B cell (primary cell): ENCODE data around the gene PFKP. TPM values are rescaled to one million over a fixed set of nuclear protein-coding genes. Genes with fewer than 3 reads are reported as not detected.

ENCODE experiments used
- ATAC-seq: fragments of 200-7000 bp; cut with Tn5 transposase; one replicate; pipeline ENCODE4 v1.10.0; 2021; ENCODE audit warnings: low read depth, mild to moderate bottlenecking, moderate number of reproducible peaks, moderate library complexity
- CTCF ChIA-PET: fragments of 350-600 bp; sonication (Branson Sonifier 250); formaldehyde crosslinking; loops from one replicate; lab custom pipeline; 2021; ENCODE audit warnings: antibody characterized with exemption, inconsistent platforms; lab: Charles Lee
- POLR2A ChIA-PET: fragments of 350-600 bp; sonication (Branson Sonifier 250); formaldehyde crosslinking; loops from one replicate; lab custom pipeline; 2021; ENCODE audit warnings: antibody characterized with exemption; lab: Charles Lee
- DNase-seq: peaks from one replicate; pipeline ENCODE4 v3.0.0; 2013
- H2AFZ ChIP-seq: 2 replicates; pipeline ENCODE4 v1.6.1; 2012; ENCODE audit warnings: mild to moderate bottlenecking, low read depth, low read length; ENCODE audit not compliant: insufficient read depth, poor library complexity, severe bottlenecking
- H3K27ac ChIP-seq, 2 donors: 1 replicate in 1 of 2; 2 replicates in 1 of 2; pipeline ENCODE4 v1.5.1; 2012 to 2013; ENCODE audit warnings: low read length in 2 of 2, mild to moderate bottlenecking in 2 of 2, moderate library complexity in 1 of 2
- H3K27me3 ChIP-seq, 4 experiments: fragments of 200-600 bp in 1 of 4; sonication (generic) in 1 of 4; replicated peaks in 1 of 4; 1 replicate in 2 of 4; 2 replicates in 2 of 4; pipeline versions ENCODE4 v1.6.1 to v1.7.0; 2013 to 2016; ENCODE audit warnings: low read length in 3 of 4, mild to moderate bottlenecking in 2 of 4, mixed read lengths in 1 of 4, moderate library complexity in 1 of 4; ENCODE audit not compliant: insufficient read depth in 4 of 4, control insufficient read depth in 3 of 4; ENCODE audit errors: control extremely low read depth in 1 of 4
- H3K36me3 ChIP-seq, 2 experiments: replicated peaks in 1 of 2; 1 replicate in 1 of 2; 2 replicates in 1 of 2; pipeline versions ENCODE4 v1.6.1 to v1.7.1; 2013; ENCODE audit warnings: low read length in 1 of 2; ENCODE audit not compliant: insufficient read depth in 2 of 2, control insufficient read depth in 1 of 2; ENCODE audit errors: control extremely low read depth in 1 of 2, extremely low read depth in 1 of 2
- H3K4me1 ChIP-seq, 2 donors: fragments of 200-600 bp in 1 of 2; sonication (generic) in 1 of 2; 1 replicate in 1 of 2; 2 replicates in 1 of 2; pipeline versions ENCODE4 v1.5.1 to v1.6.1; 2013 to 2017; ENCODE audit warnings: low read length in 2 of 2; ENCODE audit not compliant: control insufficient read depth in 2 of 2, insufficient read depth in 2 of 2
- H3K4me2 ChIP-seq: replicated peaks from 2 replicates; pipeline ENCODE3; 2012; ENCODE audit warnings: mild to moderate bottlenecking, low read depth, low read length; ENCODE audit not compliant: poor library complexity, severe bottlenecking
- H3K4me3 ChIP-seq, 5 experiments: fragments of 200-600 bp in 1 of 5; sonication (generic) in 1 of 5; 1 replicate in 3 of 5; 2 replicates in 2 of 5; pipeline versions ENCODE4 v1.5.1 to v1.7.0; 2011 to 2016; ENCODE audit warnings: low read length in 4 of 5, mild to moderate bottlenecking in 4 of 5, low read depth in 2 of 5, control low read depth in 1 of 5, moderate library complexity in 1 of 5; ENCODE audit not compliant: insufficient read depth in 1 of 5; ENCODE audit errors: control extremely low read depth in 1 of 5, extremely low read depth in 1 of 5
- H3K79me2 ChIP-seq: fragments of 200-600 bp; sonication (generic); one replicate; pipeline ENCODE4 v1.6.0; 2016; ENCODE audit warnings: low read length; ENCODE audit not compliant: control insufficient read depth, insufficient read depth
- H3K9ac ChIP-seq: fragments of 200-600 bp; sonication (generic); 2 replicates; pipeline ENCODE4 v1.6.1; 2017; ENCODE audit warnings: mild to moderate bottlenecking, low read length, moderate library complexity
- H3K9me3 ChIP-seq, 3 donors: one replicate each; pipeline versions ENCODE4 v1.6.1 to v1.7.1; 2013; ENCODE audit warnings: low read length in 2 of 3; ENCODE audit not compliant: control insufficient read depth in 2 of 3, insufficient read depth in 1 of 3; ENCODE audit errors: control extremely low read depth in 1 of 3
- H4K20me1 ChIP-seq: 2 replicates; pipeline ENCODE4 v1.6.0; 2012; ENCODE audit warnings: mild to moderate bottlenecking, low read length; ENCODE audit not compliant: insufficient read depth, control insufficient read depth, poor library complexity, severe bottlenecking
- H3K27ac Mint-ChIP-seq: one replicate; pipeline ENCODE4 v1.8.0; 2021; ENCODE audit warnings: mixed read lengths
- H3K27me3 Mint-ChIP-seq: one replicate; pipeline ENCODE4 v1.8.0; 2021; ENCODE audit warnings: mixed read lengths
- H3K4me1 Mint-ChIP-seq: one replicate; pipeline ENCODE4 v1.8.0; 2021; ENCODE audit warnings: mixed read lengths
- H3K4me3 Mint-ChIP-seq: one replicate; pipeline ENCODE4 v1.8.0; 2021; ENCODE audit warnings: mixed read lengths
- H3K9me3 Mint-ChIP-seq: one replicate; pipeline ENCODE4 v1.8.0; 2022; ENCODE audit warnings: mixed read lengths; ENCODE audit not compliant: insufficient read depth
- CTCF ChIP-seq: fragments of 200-600 bp; IDR thresholded peaks from one replicate; pipeline ENCODE4 v1.8.0; 2022; ENCODE audit warnings: antibody characterized with exemption, mild to moderate bottlenecking
- EZH2 ChIP-seq: IDR thresholded peaks from 2 replicates; pipeline ENCODE4 v1.6.1; 2012; ENCODE audit warnings: borderline replicate concordance, low read depth, mild to moderate bottlenecking, moderate library complexity, low read length; ENCODE audit not compliant: insufficient read depth, poor library complexity, severe bottlenecking
- WGBS: methylation state at CpG from one replicate; pipeline ENCODE4 v1.1.5; 2013; ENCODE audit warnings: missing lambda C conversion rate; ENCODE audit not compliant: insufficient coverage; 5-methylcytosine and 5-hydroxymethylcytosine counted together
- intact Hi-C: fragments of 100-400 bp; cut with micrococcal nuclease; formaldehyde crosslinking; loops from one replicate; pipeline ENCODE4 v1.10.0; 2022
- polyA plus RNA-seq: library from polyadenylated mRNA; depleted of rRNA; stranded (reverse); fragments of >200 nt; gene quantifications from 2 replicates; pipeline ENCODE4 v1.2.3, GENCODE V29; 2012
- total RNA-seq, 2 donors: library from RNA; stranded (reverse); fragments of 120-200 nt in 1 of 2; gene quantifications; 1 replicate in 1 of 2; 2 replicates in 1 of 2; pipeline versions ENCODE4 v1.2.3 to v1.2.4, GENCODE V29; 2013 to 2022

Gene PFKP
- total and polyA plus RNA-seq, 2 donors (not counting 1 experiment from before 2014, with no cell fraction given), result 41.4 to 54.3 TPM

GRCh38 chr10:3110782-3111620 is 43.7 kb downstream of the PFKP start:
- Histone ChIP-seq H2AFZ (no peak overlapping the region), H3K79me2 (no peaks in the 10 kb centered on the region), H3K9me3 (no peaks in the 10 kb centered on the region), H3K4me3 (no peak overlapping the region), H3K9ac (no peak overlapping the region), H3K4me2 (no peak overlapping the region), H3K4me1 (peaks cover 4 to 7% of the 10 kb centered on the region in 2 donors), H4K20me1 (no peaks in the 10 kb centered on the region), H3K27ac (no peak overlapping the region), H3K27me3 (no peaks in the 10 kb centered on the region), H3K36me3 (peaks cover 1 to 62% of the 10 kb centered on the region in 2 experiments)
- WGBS, result 60% methylated on average over 8 of the region's 9 CpGs
- H3K9me3 Mint-ChIP-seq, result no peaks in the 10 kb centered on the region
- TF ChIP-seq EZH2 (no peak), CTCF (no peak)
- ChIA-PET CTCF (no interaction called here), POLR2A (no interaction called here)
- no peak overlapping the region for H3K4me3 Mint-ChIP-seq
- H3K27me3 Mint-ChIP-seq, result no peaks in the 10 kb centered on the region
- ATAC-seq, result no peak
- no peak overlapping the region for H3K27ac Mint-ChIP-seq
- H3K4me1 Mint-ChIP-seq, result peaks cover 17% of the 10 kb centered on the region
- intact Hi-C loops, result no loop called here
- no peak for DNase-seq

- H4K20me1 ChIP-seq, result no peaks in the 10 kb centered on the region
- H3K27ac Mint-ChIP-seq, result no peak overlapping the region
- 83% methylated on average over 10 of the region's 15 CpGs for WGBS
- TF ChIP-seq CTCF (no peak), EZH2 (no peak)
- DNase-seq (no peak), ATAC-seq (no peak)
- H3K9ac ChIP-seq, result no peak overlapping the region
- no peak overlapping the region for H2AFZ ChIP-seq
- H3K36me3 ChIP-seq, result peaks cover 3 to 69% of the 10 kb centered on the region in 2 experiments
- ChIA-PET POLR2A (no interaction called here), CTCF (no interaction called here)
- no peak overlapping the region for H3K4me2 ChIP-seq
- no peaks in the 10 kb centered on the region for H3K79me2 ChIP-seq
- no peaks in the 10 kb centered on the region for H3K9me3 Mint-ChIP-seq
- H3K4me1 Mint-ChIP-seq, result peaks cover 17% of the 10 kb centered on the region
- no peaks in the 10 kb centered on the region for H3K9me3 ChIP-seq
- H3K27ac ChIP-seq, result no peak overlapping the region
- H3K4me3 ChIP-seq, result no peak overlapping the region
- peaks cover 4 to 7% of the 10 kb centered on the region in 2 donors for H3K4me1 ChIP-seq
- H3K27me3 Mint-ChIP-seq, result no peaks in the 10 kb centered on the region
- intact Hi-C loops, result no loop called here
- H3K4me3 Mint-ChIP-seq, result no peak overlapping the region
- no peaks in the 10 kb centered on the region for H3K27me3 ChIP-seq
Measured at GRCh38 chr10:3111621-3112163, 44.3 kb downstream of the PFKP start.
